Measurements from ENCODE around the gene CMYA5.

CMYA5 gene

DNA sequence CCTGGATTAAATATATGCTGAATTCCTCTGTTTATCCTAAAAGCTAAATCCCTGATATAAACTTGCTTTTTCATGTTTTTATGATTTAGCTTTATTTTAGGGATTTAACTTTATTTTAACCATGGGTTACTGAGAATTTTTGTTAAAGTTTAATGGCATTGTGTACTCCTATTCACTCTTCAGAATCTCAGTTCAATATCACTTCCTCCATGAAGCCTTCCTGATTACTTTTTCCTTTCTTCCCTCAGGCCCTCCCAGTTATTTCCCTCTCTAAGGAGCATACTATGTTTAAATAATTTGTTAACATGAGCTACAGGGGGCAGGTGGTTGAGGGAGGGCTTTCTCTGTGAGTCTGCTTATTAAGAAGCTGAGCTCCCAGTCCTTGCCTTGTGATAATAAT, 151.5 kb downstream of the CMYA5 start:
- no peak for DNase-seq

DNA sequence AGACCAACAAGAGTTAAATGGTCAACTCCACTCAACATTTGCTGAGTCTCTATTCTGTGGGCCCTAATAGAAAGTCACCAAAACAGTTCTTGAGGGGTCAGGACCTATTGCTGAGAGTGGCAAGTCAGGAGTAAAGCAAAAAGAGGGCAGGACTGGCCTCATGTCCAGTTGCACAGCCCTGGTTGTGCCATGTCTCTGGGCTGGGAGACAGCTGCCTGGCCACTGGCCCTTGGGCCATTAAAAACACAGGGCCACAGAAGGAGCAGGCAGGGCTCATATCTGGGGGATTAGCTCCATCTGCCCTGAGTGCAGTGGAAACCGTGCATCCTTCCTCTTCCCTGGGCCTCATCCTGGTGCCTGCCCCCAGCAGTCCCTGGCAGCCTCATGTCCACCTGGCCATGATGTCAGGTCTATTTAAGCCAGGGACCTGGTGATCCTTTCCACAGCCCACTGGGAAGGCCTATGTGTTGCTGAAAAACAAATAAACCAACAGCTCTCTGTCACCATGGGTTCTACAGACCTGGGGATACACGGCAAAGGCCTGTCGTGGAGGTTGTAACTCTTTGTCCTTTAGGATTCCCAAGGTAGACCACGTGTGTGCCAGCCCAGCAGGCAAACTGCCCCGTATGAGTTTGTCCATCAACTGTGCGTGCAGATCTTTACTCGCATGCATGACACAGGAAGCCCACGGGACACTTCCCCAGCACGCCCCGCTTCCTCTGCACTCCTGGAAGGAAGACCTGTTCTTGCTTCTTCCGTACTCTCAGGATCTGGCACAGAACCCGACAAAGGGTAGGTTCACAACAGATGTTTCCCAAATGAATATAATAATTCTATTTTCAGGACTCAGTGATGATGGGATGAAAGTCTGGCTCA, 152.6 kb downstream of the CMYA5 start:
- DNase-seq = no peak

DNA sequence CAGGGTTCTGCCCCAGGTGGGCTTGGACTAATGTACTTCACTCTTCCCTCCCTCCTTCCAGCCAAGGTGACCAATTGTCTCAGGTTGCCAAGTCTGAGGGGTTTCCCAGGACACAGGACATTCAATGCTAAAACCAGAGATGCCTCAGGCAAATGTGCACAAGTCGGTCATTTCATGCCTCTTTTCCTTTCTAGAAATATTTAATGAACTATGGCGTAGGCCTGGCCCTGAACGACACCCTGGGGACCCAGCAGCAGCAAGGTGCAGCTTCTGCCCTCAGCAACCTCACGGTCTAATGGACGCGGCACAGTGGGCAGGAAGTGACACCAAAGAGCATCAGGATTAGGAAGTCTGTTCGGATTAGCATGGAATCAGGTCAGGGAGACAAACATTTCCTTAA, 153.4 kb downstream of the CMYA5 start:
- no peak for DNase-seq

DNA sequence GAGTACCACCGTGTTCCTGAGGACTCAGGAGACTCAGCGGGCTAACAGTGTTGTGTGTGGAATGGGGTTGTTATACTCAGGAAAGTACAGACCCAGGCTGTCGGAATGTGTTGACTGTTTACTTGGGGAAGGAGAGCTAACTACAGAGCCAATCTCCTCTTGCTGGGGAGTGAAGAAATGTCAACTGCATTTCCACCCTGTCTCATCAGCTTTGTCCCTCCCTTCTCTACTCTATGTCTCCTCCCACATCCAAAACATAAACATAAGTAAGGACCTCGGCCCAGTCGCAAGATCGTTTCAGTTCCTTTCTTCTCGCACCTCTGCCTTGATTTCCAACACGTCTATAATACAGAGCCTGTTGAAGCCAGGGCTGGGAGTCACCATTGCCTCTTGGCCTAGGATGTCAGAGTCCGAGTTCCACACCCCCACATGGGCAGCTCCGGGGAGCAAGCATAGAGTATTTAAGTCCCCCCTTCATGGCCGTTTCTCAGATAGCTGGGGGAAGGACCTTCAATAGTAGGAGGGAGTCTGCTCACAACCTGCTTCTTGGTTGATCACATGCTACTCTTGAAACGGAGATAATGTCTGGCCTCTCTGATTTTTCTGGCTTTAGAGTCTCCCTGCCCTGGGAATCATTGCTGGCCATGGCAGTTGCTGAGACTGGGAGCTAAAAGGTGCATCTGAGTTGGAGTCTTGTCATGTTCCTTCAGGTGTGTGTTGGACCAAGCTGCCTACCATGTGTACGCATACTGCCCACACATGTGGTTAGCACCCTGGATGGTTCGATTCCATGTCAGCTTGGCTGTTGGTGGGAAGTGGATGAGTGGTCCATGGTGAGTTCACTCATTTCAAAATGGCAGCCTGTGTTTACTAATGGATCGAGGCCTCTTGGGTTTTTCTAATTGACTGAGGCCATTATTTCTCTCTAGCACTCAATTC, 154.1 kb downstream of the CMYA5 start:
- DNase-seq = no peak

DNA sequence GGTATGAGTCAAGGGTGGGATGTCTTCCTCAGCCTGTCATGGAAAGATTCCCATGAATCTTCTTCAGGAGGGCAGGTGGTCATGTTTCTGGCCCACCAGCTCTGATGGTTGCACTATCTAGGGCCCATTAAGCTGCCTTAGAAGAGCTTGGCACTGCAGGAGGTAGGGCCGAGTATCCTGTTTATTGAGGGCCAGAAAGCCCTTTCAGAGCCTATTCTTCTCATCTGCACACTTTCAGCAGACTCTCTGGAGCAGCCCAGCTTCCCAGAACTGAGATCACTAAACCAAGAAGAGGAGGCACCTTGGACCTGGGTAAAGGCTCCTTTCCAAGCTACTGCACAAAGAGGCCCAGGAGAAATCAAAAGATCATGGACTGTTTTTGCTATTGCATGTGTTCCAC, 154.9 kb downstream of the CMYA5 start:
- no peak for DNase-seq

DNA sequence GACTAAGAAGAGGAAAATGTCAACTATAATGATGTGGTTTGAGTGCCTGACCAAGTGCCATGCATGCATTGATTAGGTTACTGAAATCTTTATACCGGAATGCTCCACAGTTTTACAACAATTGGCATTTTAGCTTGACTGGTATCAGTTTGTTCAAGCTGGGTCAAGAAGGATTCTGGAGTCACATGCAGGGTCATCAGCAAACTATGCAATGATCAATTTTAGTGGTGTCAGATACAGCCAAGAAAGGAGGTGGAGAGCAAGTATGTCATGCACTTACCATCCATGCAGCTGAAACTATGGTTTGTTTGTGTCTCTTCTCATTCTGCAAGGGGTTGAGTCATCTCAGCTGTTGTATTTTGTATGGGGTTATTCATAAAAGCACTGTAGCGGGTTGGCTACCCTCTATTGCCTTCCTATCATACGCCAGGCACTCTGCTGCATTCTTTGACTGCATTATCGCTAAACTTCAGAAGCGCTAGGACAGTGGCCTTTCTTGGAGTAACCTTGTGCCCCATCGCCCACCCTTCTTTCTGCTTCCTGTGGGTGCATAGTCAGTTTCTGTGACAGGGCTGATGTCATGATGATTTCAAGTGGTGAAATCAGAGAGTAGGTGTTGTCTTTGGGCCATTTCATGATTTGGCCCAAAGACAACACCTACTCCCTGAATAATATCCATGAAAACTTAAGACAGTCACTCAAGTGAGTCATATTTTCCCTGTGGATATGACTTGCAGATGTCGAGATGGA, 156.0 kb downstream of the CMYA5 start:
- DNase-seq = peak in 1 of 2 donors; percentile 17

DNA sequence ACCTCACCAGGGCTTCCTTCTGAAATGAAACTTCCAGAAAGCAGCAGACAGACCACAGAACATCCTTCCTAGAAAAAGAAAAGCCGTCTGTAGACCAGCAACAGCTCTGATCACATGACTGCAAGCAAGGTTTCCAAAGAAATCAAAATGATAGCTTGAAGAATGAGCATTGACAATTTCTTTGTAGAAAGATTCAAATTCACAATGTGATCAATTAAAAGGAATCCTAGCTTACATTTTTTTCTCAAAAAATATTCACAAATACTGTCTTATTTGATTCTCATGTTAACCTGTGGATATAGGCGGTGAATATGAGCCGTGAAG, 156.5 kb downstream of the CMYA5 start:
- no peak for DNase-seq

DNA sequence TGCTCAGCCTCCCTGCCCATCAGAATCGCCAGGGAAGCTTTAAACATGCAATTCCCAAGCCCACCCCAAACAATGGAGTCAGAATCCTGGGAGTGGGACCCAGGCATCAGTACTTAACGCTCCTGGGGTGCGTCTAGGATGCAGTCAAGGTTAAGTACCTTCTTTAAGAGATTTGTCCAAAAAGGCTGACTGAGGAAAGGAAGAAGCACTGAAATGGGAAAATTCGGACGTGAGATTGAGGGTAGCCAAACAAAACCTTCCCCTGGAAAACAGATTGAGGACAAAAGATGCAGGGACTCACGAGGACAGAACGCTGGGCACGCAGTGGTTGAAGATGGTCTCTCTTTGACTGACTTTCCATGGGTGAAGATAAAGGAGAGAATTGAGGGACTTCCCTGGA, 157.9 kb downstream of the CMYA5 start:
- DNase-seq = no peak

DNA sequence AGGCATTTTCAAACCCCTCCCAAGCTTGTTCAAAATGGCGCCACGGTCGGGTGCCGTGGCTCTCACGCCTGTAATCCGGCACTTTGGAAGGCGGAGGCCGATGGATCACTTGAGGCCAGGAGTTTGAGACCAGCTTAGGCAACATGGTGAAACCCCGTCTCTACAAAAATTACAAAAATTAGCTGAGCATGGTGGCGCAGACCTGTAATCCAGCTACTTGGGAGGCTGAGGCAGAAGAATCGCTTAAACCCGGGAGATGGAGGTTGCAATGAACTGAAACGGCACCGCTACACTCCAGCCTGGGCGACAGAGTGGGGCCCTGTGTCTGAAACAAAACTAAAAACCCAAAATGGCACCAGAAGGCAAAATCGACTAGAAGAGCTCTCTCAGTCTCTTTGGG, 159.4 kb downstream of the CMYA5 start:
- no peak for DNase-seq

Measured in stimulated activated CD4-positive, alpha-beta T cell treated with anti-CD3 and anti-CD28 coated beads, Interleukin-2, amount 100 ng/mL, for 48 hours (primary cell).